IMR-90 (cell line): Measurements from ENCODE around the gene C10orf90.

ENCODE experiments used
- BHLHE40 ChIP-seq: fragments of 150-350 bp; IDR thresholded peaks from 2 replicates; pipeline ENCODE4 v1.6.1; 2016; ENCODE audit warnings: mild to moderate bottlenecking, low read depth, low read length
- CTCF ChIP-seq: conservative IDR thresholded peaks from 2 replicates; pipeline ENCODE4 v1.5.1; 2012; ENCODE audit warnings: mild to moderate bottlenecking, low read depth, low read length, improper control_type of control experiment
- POLR2A ChIP-seq: IDR thresholded peaks from 2 replicates; pipeline ENCODE4 v1.6.1; 2012; ENCODE audit warnings: mild to moderate bottlenecking, low read depth, low read length
- RFX5 ChIP-seq: IDR thresholded peaks from 2 replicates; pipeline ENCODE4 v1.8.0; 2012; ENCODE audit warnings: low read depth, mild to moderate bottlenecking, low read length, moderate library complexity
- SMC3 ChIP-seq: fragments of 150-350 bp; IDR thresholded peaks from 2 replicates; pipeline ENCODE4 v1.6.1; 2016; ENCODE audit warnings: low read depth, mild to moderate bottlenecking, antibody characterized with exemption, low read length, moderate library complexity

- TF ChIP-seq CTCF (no peak), SMC3 (no peak), POLR2A (no peak), RFX5 (no peak), BHLHE40 (no peak)
These were observed 11.6 kb downstream of the C10orf90 start for GRCh38 chr10:126658928-126659327.
